HL-60 (cell line): Measurements from ENCODE around the gene TRIM22.

Experiments
- DNase-seq, 2 experiments: peaks; one replicate each; pipeline ENCODE4 v3.0.0-alpha.2; 2010 to 2020; ENCODE audit warnings: low read depth in 1 of 2, low spot score in 1 of 2
- H3K27ac ChIP-seq: fragments of 250-450 bp; sonication (Bioruptor Pico); replicated peaks from 2 replicates; pipeline ENCODE4 v1.5.1; 2020; ENCODE audit warnings: mild to moderate bottlenecking, moderate library complexity
- H3K27me3 ChIP-seq: fragments of 250-450 bp; sonication (Bioruptor Pico); 2 replicates; pipeline ENCODE4 v1.5.1; 2021; ENCODE audit warnings: mild to moderate bottlenecking, moderate library complexity; ENCODE audit not compliant: insufficient read depth, poor library complexity, severe bottlenecking
- H3K4me3 ChIP-seq: replicated peaks from 2 replicates; pipeline ENCODE4 v1.5.1; 2011; ENCODE audit warnings: mild to moderate bottlenecking, control low read depth, low read length; ENCODE audit not compliant: insufficient read depth
- CTCF ChIP-seq: IDR thresholded peaks from one replicate; pipeline ENCODE4 v1.5.1; 2011; ENCODE audit warnings: low read length, control low read depth, inconsistent platforms; ENCODE audit not compliant: insufficient read depth
- GABPA ChIP-seq: IDR thresholded peaks from 2 replicates; pipeline ENCODE4 v1.6.1; 2012; ENCODE audit warnings: low read depth
- POLR2AphosphoS5 ChIP-seq: IDR thresholded peaks from 2 replicates; pipeline ENCODE4 v1.6.1; 2012; ENCODE audit warnings: low read depth
- REST ChIP-seq: IDR thresholded peaks from 2 replicates; pipeline ENCODE4 v1.6.1; 2012; ENCODE audit warnings: low read depth; ENCODE audit not compliant: insufficient replicate concordance
- SPI1 ChIP-seq: IDR thresholded peaks from 2 replicates; pipeline ENCODE4 v1.6.1; 2012; ENCODE audit warnings: low read depth, mild to moderate bottlenecking, borderline replicate concordance

Gene TRIM22

GRCh38 chr11:5701055-5701577 lies 11.5 kb downstream of the TRIM22 start:
- TF ChIP-seq SPI1 (no peak), GABPA (no peak), CTCF (no peak), POLR2AphosphoS5 (no peak), REST (no peak)
- DNase-seq, result no peak
- Histone ChIP-seq H3K27me3 (no peaks in the 10 kb centered on the region), H3K27ac (no peak overlapping the region), H3K4me3 (no peak overlapping the region)

GRCh38 chr11:5703741-5704536 lies 14.3 kb downstream of the TRIM22 start:
- no peak for TF ChIP-seq POLR2AphosphoS5
- TF ChIP-seq SPI1, result no peak
- TF ChIP-seq GABPA, result no peak
- TF ChIP-seq CTCF, result no peak
- no peak for TF ChIP-seq REST
- Histone ChIP-seq H3K27me3 (no peaks in the 10 kb centered on the region), H3K27ac (no peak overlapping the region), H3K4me3 (no peak overlapping the region)
- no peak for DNase-seq

- no peaks in the 10 kb centered on the region for H3K27me3 ChIP-seq
- H3K27ac ChIP-seq, result no peak overlapping the region
- H3K4me3 ChIP-seq, result no peak overlapping the region
- no peak for DNase-seq
- TF ChIP-seq SPI1 (no peak), GABPA (no peak), POLR2AphosphoS5 (no peak), CTCF (no peak), REST (no peak)
Observed at GRCh38 chr11:5705688-5706087, 16.1 kb downstream of the TRIM22 start.
